ENCODE data around the gene SLC26A4.

GRCh38 chr7:107721286-107721685 is 60.7 kb downstream of the SLC26A4 start:
- no peak for TF ChIP-seq PAX8 (IDR thresholded peaks at IDR 0.05)
- no peak for TF ChIP-seq SMC3 (IDR thresholded peaks at IDR 0.05; ENCODE audit: borderline replicate concordance, low read length)
- TF ChIP-seq POLR2A (IDR thresholded peaks at IDR 0.05; ENCODE audit: low read depth, low read length): no peak
- TF ChIP-seq, protein P1, sequence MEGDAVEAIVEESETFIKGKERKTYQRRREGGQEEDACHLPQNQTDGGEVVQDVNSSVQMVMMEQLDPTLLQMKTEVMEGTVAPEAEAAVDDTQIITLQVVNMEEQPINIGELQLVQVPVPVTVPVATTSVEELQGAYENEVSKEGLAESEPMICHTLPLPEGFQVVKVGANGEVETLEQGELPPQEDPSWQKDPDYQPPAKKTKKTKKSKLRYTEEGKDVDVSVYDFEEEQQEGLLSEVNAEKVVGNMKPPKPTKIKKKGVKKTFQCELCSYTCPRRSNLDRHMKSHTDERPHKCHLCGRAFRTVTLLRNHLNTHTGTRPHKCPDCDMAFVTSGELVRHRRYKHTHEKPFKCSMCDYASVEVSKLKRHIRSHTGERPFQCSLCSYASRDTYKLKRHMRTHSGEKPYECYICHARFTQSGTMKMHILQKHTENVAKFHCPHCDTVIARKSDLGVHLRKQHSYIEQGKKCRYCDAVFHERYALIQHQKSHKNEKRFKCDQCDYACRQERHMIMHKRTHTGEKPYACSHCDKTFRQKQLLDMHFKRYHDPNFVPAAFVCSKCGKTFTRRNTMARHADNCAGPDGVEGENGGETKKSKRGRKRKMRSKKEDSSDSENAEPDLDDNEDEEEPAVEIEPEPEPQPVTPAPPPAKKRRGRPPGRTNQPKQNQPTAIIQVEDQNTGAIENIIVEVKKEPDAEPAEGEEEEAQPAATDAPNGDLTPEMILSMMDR (IDR thresholded peaks at IDR 0.05 in 2 of 3, conservative IDR thresholded peaks at IDR 0.05 in 1 of 3; ENCODE audit: control insufficient read depth in 2 of 3, extremely low read depth in 1 of 3, insufficient read depth in 1 of 3, low read depth in 3 of 3, low read length in 3 of 3): no peak
